CD4-positive, alpha-beta T cell treated with Interleukin-2 at 100 ng/mL for 4 hours (primary cell): Measurements from ENCODE around the gene SASH3.
"Not testable (repeated sequence)": the region's sequence is repeated elsewhere in the genome, so short reads cannot be mapped to it uniquely, and the experiment has no call there.

Experiments
- DNase-seq: peaks from one replicate; pipeline ENCODE4 v3.0.0-alpha.2; 2020; ENCODE audit warnings: low spot score

Gene SASH3

DNA sequence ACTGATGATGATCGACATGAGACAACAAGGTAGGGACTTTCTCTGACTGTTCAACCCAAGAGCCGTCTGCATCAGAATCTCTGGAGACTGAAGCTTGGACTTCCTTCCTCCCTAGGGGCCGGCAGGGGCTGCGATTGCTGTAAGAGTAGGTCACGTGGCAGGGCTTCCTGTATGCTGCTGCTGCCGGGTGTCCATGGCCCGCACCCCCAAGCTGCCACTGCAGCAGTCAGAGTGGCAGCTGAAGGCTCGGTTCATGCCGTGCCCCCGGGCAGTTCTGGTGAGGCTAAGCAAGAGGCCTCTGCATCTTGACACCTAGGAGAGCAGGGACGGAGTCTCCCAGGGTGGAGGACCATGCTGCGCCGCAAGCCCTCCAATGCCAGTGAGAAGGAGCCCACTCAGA lies at the start of gene SASH3:
Gene SASH3 (plus strand): TSS at position 203 of the 400 bp plus-strand sequence. CDS start 149 bp downstream, at position 352.
- DNase-seq, result peak; percentile 59

DNA sequence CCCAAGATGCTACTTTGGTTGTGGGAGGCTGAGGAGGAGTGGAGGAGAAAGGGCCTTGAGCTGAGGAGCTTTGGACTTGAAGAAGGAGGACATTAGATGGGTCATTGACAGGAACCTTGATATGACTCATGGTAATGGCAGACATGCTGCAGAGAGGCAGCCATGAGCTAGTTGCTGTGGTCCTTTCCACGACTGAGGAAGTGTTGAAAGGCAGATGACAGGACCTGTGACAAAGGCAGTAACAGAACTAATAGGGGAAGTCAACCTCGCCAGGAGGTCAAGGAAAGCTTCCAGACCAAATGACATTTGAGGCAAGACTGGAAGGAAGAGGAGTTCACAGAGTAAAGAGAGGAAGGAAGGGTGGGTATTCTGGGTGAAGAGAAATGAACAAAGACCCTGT lies 48.5 kb upstream of the SASH3 start:
- no peak for DNase-seq

DNA sequence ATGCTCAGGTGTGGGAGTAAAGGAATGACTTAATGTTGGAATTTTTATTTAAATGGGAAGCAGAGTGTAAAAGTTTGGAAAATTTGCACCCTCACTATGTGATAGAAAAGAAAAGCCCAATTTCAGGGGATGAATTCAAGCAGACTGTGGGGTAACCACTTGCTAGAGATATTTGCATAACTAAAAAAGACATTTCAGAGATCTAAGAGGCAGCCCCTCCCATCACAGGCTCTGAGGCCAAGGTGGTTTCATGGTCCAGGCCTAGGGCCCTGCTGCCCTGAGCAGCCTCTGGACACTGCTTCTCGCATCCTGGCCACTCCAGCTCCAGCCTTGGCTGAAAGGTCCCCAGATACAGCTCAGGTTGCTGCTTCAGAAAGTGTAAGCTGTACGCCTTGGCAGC lies 46.9 kb upstream of the SASH3 start:
- DNase-seq, result no peak

DNA sequence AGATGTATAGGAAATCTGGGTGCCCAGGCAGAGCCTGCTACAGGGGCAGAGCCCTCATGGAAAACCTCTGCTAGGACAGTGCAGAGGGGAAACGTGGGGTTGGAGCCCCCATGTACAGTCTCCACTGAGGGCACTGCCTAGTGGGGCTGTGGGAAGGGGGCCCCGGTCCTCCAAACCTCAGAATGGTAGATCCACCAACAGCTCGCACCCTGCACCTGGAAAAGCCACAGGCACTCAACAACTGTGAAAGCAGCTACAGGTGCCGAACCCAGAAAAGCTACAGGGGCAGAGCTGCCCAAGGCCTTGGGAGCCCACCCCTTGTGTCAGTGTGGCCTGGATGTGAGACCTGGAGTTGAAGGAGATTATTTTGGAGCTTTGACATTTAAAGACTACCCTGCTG lies 46.4 kb upstream of the SASH3 start:
- no peak for DNase-seq

DNA sequence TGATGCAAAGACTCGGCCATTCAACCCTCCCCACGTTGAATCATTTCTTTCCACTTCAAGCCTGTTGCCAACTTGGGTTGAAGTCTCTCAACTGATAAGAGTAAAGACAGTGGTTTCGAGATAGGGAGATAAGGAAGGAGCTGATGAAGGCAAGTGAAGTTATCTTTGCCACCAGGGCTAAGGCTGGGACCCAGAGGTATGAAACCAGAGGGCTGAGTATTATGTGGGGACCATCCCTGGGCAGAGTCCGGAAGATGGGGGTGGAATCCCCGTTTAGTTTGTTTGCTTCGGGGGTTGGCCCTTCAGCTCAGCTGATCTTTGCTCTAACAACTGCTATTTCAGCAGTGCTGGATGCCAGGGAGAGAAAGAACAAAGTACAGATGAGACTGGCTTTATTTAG lies 43.3 kb upstream of the SASH3 start:
- peak; percentile 29 for DNase-seq

DNA sequence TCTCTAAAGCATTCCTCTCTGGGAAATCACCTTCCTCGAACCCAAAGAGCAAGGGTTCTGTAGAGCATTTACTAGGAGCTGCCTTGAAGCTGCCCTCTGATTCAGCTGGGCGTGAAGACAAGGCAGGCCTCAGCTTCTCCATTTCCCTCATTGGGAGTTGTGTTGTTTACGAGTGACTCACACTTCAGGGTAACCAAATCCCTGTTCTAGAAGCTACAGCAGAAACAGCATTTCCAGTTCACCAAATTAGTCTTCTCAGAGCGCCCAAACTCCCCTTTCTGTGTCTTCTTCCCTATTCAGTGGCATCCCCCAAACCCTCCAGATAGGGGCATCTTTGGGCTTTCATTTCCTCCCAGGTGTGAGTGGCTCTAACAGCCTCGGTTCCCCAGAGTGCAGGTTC lies 41.8 kb upstream of the SASH3 start:
- DNase-seq, result peak; percentile 22

DNA sequence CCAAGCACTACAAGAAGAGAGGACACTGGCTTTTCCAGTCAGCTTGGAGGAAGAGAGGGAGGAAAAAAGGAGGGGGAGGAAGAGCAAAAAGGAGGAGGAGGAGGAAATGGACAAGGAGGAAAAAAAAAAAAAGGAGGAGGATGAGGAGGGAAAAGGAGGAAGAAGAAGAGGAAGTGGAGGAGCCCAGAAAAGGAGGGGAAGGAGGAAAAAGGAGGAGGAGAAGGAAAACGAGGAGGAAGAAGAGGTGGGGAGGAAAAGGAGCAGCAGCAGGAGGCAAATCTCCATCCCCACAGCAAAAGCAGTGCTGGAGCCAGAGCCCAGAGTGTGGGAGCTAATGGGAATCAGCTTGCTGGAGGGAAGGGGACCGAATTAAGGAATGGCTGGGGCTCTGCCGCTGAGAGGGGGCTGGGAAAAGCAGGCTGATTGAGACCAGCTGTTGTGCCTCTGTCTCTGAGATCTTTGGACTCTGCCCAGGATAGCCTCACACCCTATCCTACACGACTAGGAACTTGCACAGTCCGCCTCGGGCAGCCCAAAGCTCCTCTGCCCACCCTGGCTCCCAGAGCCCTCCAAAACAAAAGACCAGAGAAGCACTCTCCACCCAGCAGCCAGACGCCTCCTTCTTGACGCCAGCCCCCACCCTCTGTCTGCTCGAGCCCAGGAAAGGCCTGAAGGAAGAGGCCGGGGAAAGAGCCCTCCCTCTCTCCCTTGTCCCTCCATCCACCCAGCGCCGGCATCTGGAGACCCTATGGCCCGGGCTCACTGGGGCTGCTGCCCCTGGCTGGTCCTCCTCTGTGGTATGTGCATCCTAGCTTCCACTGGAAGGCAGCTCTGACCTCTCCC lies 41.1 kb upstream of the SASH3 start, which contains the start of gene XPNPEP2:
Gene XPNPEP2 (plus strand): TSS at position 514 of the 843 bp plus-strand sequence. CDS start 235 bp downstream, at position 749.
- DNase-seq, result no peak

DNA sequence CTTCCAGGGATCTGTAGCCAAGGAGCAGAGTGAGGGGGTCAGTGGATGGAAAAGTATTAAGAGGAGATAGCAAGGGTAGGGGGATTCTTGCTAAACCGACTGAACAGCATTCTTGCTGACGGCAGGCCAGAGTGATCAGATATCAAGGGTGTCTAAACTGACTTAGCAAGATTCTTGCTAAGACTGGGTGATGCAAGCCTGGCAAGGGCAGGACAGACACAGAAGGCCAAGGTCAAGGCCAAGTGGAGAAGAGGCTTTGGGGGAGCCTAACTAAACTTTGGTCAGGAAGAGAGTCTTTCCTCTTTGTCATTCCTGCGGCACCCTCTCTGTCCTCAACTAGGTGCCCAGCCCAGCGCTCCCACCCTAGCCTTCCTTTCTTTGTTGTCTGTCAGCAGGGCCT lies 40.2 kb upstream of the SASH3 start:
- DNase-seq, result no peak

DNA sequence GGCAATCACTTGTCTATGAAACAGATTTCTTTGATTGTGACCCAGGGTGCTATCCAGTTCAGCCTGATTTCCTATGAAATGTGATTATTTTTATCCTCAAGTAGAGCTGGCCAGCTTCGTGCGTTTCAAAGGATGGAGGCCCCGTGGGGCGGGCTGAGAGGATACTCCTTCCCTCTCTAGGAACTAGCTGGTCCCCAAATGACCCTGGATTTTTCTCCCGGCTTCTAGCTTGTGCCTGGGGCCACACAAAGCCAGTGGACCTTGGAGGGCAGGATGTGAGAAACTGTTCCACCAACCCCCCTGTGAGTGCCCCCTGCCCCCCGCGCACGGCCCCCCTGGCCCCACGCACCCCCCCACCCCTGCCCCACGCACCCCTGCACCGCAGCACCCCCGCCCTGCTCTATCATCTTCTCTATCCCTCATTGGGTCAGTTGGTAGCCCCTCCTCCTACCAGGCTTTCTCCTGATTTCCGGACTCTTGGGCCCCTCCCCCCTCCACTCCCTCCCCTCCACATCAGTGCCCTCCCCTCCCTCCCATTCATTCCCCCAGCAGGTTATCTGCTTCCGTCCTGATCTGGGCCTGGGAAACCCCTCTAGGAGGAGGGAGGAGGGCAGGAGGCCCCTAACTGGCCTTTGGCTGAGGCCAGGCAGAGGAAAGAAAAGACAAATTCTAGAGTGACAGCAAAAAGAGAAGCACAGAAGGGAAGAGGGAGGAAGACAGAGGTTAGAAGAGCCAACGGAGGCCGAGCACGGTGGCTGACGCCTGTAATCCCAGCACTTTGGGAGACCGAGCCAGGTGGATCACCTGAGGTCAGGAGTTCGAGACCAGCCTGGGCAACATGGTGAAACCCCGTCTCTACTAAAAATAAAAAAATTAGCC lies 37.6 kb upstream of the SASH3 start:
- DNase-seq, result no peak

DNA sequence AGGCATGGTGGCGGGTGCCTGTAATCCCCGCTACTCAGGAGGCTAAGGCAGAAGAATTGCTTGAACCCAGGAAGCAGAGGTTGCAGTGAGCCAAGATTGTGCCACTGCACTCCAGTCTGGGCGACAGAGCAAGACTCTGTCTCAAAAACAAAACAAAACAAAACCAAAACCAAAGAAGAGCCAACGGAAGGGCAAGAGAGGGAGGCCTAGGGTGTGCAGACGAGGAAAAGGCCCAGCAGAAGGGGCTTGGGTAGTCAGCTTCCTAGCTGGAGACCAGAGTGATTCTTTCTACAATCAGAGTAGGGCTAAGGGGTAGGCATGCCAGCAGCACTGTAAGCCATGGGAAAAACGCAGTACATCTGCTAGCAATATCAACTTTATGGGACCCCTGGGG lies 37.0 kb upstream of the SASH3 start:
- not testable (repeated sequence) for DNase-seq

DNA sequence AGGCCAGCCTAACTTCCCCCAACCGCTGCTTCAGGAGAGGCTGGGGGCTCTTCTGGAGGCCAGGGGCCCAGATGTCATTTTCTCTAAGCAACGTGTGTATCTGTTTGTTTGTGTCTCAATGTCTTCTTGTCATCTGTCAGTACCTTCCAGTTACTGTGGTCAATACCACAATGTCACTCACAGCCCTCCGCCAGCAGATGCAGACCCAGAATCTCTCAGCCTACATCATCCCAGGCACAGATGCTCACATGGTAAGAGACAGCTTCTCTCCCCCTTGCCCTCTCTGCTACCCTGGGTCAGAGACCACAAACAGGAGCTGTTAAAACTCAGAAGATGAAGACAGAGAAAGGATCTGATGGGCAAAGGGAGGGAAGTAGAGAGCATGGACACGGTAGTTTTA lies 35.9 kb upstream of the SASH3 start:
- DNase-seq, result no peak

DNA sequence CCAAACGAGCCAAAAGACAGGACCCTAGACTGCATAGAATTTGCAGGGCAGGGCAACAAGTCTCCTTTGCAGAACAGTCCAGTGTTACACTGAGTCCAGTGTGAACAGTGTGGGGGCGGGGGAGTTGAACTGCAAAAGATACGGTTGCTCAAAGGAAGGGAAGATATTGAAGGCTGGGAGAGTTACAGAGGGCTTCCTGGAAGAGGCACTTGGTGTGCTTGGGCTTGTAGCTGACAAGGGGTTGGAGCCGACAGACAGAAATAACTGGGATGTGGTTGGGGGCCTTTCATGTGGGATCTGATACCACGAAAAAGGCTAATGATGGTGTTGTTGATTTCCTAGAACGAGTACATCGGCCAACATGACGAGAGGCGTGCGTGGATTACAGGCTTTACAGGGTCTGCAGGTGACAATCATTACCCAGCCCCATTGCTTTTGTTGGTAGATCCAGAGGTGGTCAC lies 34.9 kb upstream of the SASH3 start:
- peak; percentile 62 for DNase-seq

DNA sequence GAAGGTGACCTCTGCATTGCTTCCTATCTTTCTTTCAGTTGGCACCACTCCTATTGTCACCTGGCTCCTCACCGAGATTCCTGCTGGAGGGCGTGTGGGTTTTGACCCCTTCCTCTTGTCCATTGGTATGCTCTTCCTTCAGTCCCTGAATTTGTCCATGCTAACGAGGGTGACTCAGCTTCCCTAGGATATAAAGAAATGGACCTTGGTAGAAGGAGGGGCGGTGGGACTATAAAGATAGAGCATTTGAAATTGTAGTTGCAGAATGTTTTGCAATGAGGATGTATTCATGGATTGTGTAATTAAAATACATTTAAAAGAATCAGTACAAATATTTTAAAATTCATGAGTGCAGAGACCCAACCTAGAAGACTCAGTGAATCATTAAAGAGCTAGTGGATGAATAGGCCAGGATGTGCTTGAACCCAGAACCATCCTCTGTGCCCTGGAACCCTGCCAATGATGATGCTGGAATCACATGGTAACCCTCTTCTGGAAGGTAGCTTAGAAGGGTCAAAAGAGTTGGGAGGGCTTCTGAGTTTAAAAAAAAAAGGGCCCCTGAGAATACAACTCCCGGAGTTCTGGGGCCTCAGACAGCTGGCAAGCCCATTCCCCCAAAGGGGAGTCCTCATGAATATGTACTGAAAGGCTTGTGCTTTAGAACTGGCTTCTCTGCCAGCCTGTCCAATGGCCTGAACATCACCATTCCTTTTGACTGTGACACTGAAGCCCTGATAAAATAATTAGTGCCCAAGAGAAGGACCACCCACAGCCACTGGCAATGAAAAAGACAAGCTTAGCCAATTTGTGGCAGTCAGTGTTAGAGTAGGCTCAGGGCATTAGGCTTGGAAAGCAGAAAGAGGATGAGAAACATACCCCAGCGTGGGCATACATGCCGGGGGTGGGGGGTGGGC lies 32.9 kb upstream of the SASH3 start:
- no peak for DNase-seq

DNA sequence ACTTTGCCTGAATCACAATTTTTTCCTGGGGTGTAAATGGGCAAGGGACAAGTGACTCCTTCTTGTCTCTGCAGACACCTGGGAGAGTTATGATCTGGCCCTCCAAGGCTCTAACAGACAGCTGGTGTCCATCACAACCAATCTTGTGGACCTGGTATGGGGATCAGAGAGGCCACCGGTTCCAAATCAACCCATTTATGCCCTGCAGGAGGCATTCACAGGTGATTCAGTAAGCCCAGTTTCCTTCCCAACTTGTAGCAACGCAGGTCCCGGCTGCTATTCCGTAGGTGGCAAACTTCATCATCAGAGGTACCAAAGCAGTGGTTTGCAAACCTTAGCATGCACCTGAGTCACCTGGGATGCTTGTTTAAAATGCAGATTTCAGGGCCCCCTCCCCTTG lies 32.2 kb upstream of the SASH3 start:
- no peak for DNase-seq

DNA sequence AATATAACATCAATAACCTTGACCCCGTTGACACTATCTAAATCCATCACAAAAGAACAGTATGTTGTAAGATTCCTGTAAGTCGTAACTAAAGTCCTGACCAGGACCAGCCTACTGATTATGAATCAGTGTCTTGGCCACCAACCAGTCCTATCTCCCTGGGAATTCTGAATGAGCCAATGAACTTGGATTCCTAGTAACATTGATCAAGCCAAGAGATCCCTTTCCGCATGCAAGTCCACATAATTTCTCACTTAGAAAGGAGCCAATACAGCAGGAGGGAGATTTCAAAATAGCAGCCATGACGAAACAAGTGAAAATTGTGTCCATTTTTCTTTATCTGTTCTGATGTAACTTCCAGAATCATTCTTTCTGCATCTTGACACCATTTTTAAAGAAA lies 31.4 kb upstream of the SASH3 start:
- no peak for DNase-seq

DNA sequence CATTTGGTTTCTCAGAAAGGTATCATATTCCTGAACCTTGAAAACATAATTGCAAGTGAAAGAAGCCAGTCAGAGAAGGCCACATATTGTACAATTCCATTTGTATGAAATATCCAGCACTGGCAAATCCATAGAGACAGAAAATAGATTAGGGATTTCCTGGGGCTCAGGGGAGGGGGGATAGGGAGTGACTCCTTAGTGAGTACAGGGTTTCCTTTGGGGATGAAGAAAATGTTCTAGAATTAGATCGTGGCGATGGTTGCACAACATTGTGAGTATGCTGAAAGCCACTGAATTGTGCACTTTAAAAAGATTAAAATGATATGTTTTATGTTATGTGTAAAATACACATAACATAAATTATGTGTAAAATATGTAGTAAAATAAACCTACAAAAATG lies 30.7 kb upstream of the SASH3 start:
- no peak for DNase-seq

DNA sequence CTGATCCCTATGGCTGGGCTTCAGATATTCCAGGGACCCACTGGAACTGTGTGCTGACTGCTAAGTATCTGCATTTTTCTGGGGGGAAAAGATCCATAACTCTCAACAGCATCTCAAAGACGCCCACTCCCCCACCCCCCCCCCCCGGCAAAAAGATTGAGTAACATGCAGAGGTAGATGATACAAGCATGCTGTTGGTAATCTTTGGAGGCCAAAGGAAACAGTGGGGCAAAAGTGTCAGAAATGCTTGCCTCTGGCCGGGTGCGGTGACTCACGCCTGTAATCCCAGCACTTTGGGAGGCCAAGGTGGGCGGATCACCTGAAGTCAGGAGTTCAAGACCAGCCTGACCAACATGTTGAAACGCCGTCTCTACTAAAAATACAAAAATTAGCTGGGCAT lies 28.8 kb upstream of the SASH3 start:
- no peak for DNase-seq

DNA sequence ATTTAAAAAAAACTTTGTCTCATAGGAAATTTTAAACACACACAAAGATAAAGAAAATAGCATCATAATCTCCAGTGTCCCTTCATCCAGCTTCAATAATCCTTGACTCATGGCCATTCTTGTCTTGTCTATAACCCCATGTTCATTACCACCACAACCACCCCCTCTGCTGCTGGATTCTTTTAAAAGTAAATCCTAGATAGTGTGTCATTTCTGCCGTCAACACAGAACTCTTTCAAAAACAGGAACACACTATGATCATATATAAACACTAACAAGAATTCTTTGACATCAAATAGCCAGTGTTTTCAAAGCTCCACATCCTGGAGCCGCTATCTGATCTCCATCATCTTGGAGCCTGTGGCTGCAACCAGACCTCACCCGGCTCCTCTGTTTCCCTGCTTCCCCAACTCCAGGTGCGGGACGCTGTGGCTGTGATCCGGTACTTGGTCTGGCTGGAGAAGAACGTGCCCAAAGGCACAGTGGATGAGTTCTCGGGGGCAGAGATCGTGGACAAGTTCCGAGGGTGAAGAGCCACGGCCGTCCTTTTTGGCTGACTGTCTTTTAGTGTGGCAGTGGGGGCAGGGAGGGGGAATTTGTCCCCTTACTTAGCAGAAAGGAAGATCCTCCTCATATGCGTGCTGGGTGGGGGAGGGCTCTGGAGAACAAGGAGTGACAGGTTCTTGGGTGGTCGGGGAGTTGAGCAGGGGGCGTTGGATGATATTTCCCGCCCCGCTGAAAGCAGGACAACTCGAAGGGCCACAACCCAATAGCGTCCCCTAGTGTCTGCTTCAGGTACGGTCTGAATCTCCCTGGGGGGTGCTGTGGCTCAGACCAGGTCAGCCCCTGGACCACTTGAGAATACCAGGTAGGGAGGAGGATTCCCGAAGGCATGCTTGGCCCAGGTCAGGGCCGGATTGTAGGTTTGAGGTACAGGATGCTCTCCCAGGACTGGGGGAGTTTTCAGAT lies 25.4 kb upstream of the SASH3 start:
- DNase-seq, result no peak

DNA sequence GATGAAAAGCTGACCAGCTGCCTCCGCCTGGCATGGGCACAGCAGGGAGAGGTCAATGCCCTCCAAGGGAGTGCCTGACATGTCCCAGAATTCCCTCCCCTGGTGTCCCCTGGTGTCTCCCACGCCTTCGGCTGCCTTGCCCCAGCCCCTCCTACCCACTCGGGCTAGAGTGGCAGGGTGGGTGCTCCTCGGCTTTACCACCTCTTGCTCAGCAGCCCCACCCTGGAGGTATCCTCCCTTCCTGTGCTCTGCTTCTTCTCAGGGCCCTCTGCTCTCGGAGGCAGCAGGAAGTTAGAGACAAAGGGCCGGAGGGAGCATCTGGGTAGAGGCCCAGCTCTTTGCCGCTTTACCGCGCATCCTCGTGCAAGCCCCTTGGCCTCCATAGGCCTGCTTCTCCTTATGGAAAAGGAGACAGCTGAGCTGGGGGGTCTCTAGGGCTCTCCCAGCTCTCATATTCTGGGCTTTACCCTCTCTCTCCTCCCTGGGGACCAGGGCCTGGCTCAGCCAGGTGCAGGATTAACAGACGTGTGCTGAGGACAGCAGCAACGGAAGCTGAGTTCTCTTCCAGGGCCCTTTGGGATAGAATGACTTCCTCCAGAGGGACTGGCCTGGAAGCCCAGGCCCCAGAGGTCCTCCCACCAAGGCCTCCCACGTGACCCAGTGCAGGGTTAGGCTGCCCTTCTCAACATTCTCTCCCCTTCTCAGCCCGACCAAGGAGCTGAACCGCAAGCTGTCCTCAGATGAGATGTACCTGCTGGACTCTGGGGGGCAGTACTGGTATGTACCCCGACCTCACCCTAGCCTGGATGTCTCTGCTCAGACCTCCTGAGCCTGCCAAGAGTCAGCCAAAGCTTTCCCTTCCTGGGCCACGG lies 23.7 kb upstream of the SASH3 start:
- DNase-seq, result peak; percentile 37
